DND-41 (cell line): ENCODE measurements around the gene MCF2L2.

Source experiments
- CTCF ChIP-seq: IDR thresholded peaks from 2 replicates; pipeline ENCODE4 v1.5.1; 2012; ENCODE audit warnings: borderline replicate concordance, low read length, moderate library complexity, mild to moderate bottlenecking; ENCODE audit not compliant: poor library complexity, severe bottlenecking; ENCODE audit errors: extremely low read depth
- EZH2 ChIP-seq: IDR thresholded peaks from 3 replicates; pipeline ENCODE4 v1.6.1; 2012; ENCODE audit warnings: borderline replicate concordance, low read depth, mild to moderate bottlenecking, moderate library complexity, low read length, inconsistent platforms; ENCODE audit not compliant: severe bottlenecking

- TF ChIP-seq EZH2 (no peak), CTCF (no peak)
These were observed 36.1 kb upstream of the MCF2L2 start for GRCh38 chr3:183464480-183464879.
